ENCODE measurements around the gene UHRF1.
"Not testable (repeated sequence)": the region's sequence is repeated elsewhere in the genome, so short reads cannot be mapped to it uniquely, and the experiment has no call there.

UHRF1 gene

GRCh38 chr19:4909156-4909896 lies at the start of gene UHRF1:
Gene UHRF1, plus strand, starts transcription at chr19:4909501. Its CDS starts 1,385 bp downstream, at chr19:4910886.
- Mint-ChIP-seq H3K36me3 (ENCODE audit: low read depth) (peaks cover 34% of the 10 kb centered on the region), H3K4me3 (peak within 1 kb of the TSS; percentile 84), H3K27me3 (no peaks in the 10 kb centered on the region), H3K27ac (peak within 1 kb of the TSS; percentile 89), H3K9me3 (no peaks in the 10 kb centered on the region), H3K4me1 (ENCODE audit: low read depth) (peaks cover 44% of the 10 kb centered on the region)

GRCh38 chr19:4859697-4860096 lies 49.6 kb upstream of the UHRF1 start:
- H3K27ac Mint-ChIP-seq = no peak overlapping the region
- H3K36me3 Mint-ChIP-seq (ENCODE audit: low read depth) = no peaks in the 10 kb centered on the region
- H3K4me3 Mint-ChIP-seq = no peak overlapping the region
- no peaks in the 10 kb centered on the region for H3K4me1 Mint-ChIP-seq (ENCODE audit: low read depth)
- H3K9me3 Mint-ChIP-seq = no peaks in the 10 kb centered on the region
- no peaks in the 10 kb centered on the region for H3K27me3 Mint-ChIP-seq

GRCh38 chr19:4861147-4861546 lies 48.2 kb upstream of the UHRF1 start:
- H3K27me3 Mint-ChIP-seq = no peaks in the 10 kb centered on the region
- no peak overlapping the region for H3K4me3 Mint-ChIP-seq
- no peak overlapping the region for H3K27ac Mint-ChIP-seq
- no peaks in the 10 kb centered on the region for H3K9me3 Mint-ChIP-seq
- no peaks in the 10 kb centered on the region for H3K4me1 Mint-ChIP-seq (ENCODE audit: low read depth)
- H3K36me3 Mint-ChIP-seq (ENCODE audit: low read depth) = no peaks in the 10 kb centered on the region

- peaks cover 27% of the 10 kb centered on the region for H3K4me1 Mint-ChIP-seq (ENCODE audit: low read depth)
- H3K9me3 Mint-ChIP-seq = no peaks in the 10 kb centered on the region
- H3K36me3 Mint-ChIP-seq (ENCODE audit: low read depth) = no peaks in the 10 kb centered on the region
- H3K4me3 Mint-ChIP-seq = peak overlapping the region; percentile 78
- H3K27ac Mint-ChIP-seq = peak overlapping the region; percentile 40
- no peaks in the 10 kb centered on the region for H3K27me3 Mint-ChIP-seq
These were observed 42.5 kb upstream of the UHRF1 start for GRCh38 chr19:4866595-4867424.

GRCh38 chr19:4867534-4868285 lies 41.6 kb upstream of the UHRF1 start, which contains the start of gene PLIN3:
Gene PLIN3, minus strand, starts transcription at chr19:4867667. Its CDS starts 6,273 bp downstream, at chr19:4861394.
- Mint-ChIP-seq H3K27me3 (no peaks in the 10 kb centered on the region), H3K4me1 (ENCODE audit: low read depth) (peaks cover 27% of the 10 kb centered on the region), H3K4me3 (peak within 1 kb of the TSS; percentile 78), H3K9me3 (no peaks in the 10 kb centered on the region), H3K36me3 (ENCODE audit: low read depth) (no peaks in the 10 kb centered on the region), H3K27ac (peak within 1 kb of the TSS; percentile 52)

GRCh38 chr19:4868286-4868834 lies 40.9 kb upstream of the UHRF1 start:
- Mint-ChIP-seq H3K36me3 (ENCODE audit: low read depth) (no peaks in the 10 kb centered on the region), H3K27ac (peak overlapping the region; percentile 52), H3K27me3 (no peaks in the 10 kb centered on the region), H3K9me3 (no peaks in the 10 kb centered on the region), H3K4me3 (peak overlapping the region; percentile 78), H3K4me1 (ENCODE audit: low read depth) (peaks cover 27% of the 10 kb centered on the region)

- Mint-ChIP-seq H3K36me3 (ENCODE audit: low read depth) (no peaks in the 10 kb centered on the region), H3K9me3 (no peaks in the 10 kb centered on the region), H3K4me3 (no peak overlapping the region), H3K4me1 (ENCODE audit: low read depth) (peaks cover 27% of the 10 kb centered on the region), H3K27ac (peak overlapping the region; percentile 52), H3K27me3 (no peaks in the 10 kb centered on the region)
These were observed 39.1 kb upstream of the UHRF1 start for GRCh38 chr19:4870025-4870700.

GRCh38 chr19:4871711-4872110 lies 37.6 kb upstream of the UHRF1 start:
- Mint-ChIP-seq H3K4me1 (ENCODE audit: low read depth) (peaks cover 22% of the 10 kb centered on the region), H3K9me3 (no peaks in the 10 kb centered on the region), H3K27me3 (no peaks in the 10 kb centered on the region), H3K36me3 (ENCODE audit: low read depth) (no peaks in the 10 kb centered on the region), H3K4me3 (no peak overlapping the region), H3K27ac (no peak overlapping the region)

- H3K9me3 Mint-ChIP-seq = no peaks in the 10 kb centered on the region
- no peak overlapping the region for H3K27ac Mint-ChIP-seq
- H3K4me1 Mint-ChIP-seq (ENCODE audit: low read depth) = peaks cover 18% of the 10 kb centered on the region
- no peaks in the 10 kb centered on the region for H3K27me3 Mint-ChIP-seq
- H3K36me3 Mint-ChIP-seq (ENCODE audit: low read depth) = no peaks in the 10 kb centered on the region
- H3K4me3 Mint-ChIP-seq = no peak overlapping the region
These were observed 35.4 kb upstream of the UHRF1 start for GRCh38 chr19:4873930-4874329.

GRCh38 chr19:4877753-4878490 lies 31.4 kb upstream of the UHRF1 start:
- Mint-ChIP-seq H3K36me3 (ENCODE audit: low read depth) (no peaks in the 10 kb centered on the region), H3K4me3 (no peak overlapping the region), H3K27me3 (no peaks in the 10 kb centered on the region), H3K27ac (no peak overlapping the region), H3K4me1 (ENCODE audit: low read depth) (peaks cover 12% of the 10 kb centered on the region), H3K9me3 (no peaks in the 10 kb centered on the region)

- Mint-ChIP-seq H3K4me3 (peak overlapping the region; percentile 17), H3K4me1 (ENCODE audit: low read depth) (peaks cover 12% of the 10 kb centered on the region), H3K9me3 (no peaks in the 10 kb centered on the region), H3K27ac (peak overlapping the region; percentile 31), H3K36me3 (ENCODE audit: low read depth) (no peaks in the 10 kb centered on the region), H3K27me3 (no peaks in the 10 kb centered on the region)
These were observed 30.8 kb upstream of the UHRF1 start for GRCh38 chr19:4878491-4878968.

- peaks cover 12% of the 10 kb centered on the region for H3K4me1 Mint-ChIP-seq (ENCODE audit: low read depth)
- H3K36me3 Mint-ChIP-seq (ENCODE audit: low read depth) = no peaks in the 10 kb centered on the region
- H3K9me3 Mint-ChIP-seq = no peaks in the 10 kb centered on the region
- no peaks in the 10 kb centered on the region for H3K27me3 Mint-ChIP-seq
- no peak overlapping the region for H3K4me3 Mint-ChIP-seq
- H3K27ac Mint-ChIP-seq = peak overlapping the region; percentile 31
These were observed 30.3 kb upstream of the UHRF1 start for GRCh38 chr19:4879041-4879440.

- H3K9me3 Mint-ChIP-seq; H3K4me3 Mint-ChIP-seq; H3K27me3 Mint-ChIP-seq; H3K27ac Mint-ChIP-seq; H3K36me3 Mint-ChIP-seq (ENCODE audit: low read depth): not testable (repeated sequence)
- H3K4me1 Mint-ChIP-seq (ENCODE audit: low read depth) = peaks cover 12% of the 10 kb centered on the region
These were observed 26.4 kb upstream of the UHRF1 start for GRCh38 chr19:4882874-4883273.

Measured in stimulated activated naive CD8-positive, alpha-beta T cell treated with anti-CD3 and anti-CD28 coated beads, Interleukin-15, Interleukin-2, amounts not matched to agents 100 ng/mL and 50 ng/mL, for 24 hours (primary cell).